Measurements from ENCODE around the gene TMA7B.

Gene TMA7B

DNA sequence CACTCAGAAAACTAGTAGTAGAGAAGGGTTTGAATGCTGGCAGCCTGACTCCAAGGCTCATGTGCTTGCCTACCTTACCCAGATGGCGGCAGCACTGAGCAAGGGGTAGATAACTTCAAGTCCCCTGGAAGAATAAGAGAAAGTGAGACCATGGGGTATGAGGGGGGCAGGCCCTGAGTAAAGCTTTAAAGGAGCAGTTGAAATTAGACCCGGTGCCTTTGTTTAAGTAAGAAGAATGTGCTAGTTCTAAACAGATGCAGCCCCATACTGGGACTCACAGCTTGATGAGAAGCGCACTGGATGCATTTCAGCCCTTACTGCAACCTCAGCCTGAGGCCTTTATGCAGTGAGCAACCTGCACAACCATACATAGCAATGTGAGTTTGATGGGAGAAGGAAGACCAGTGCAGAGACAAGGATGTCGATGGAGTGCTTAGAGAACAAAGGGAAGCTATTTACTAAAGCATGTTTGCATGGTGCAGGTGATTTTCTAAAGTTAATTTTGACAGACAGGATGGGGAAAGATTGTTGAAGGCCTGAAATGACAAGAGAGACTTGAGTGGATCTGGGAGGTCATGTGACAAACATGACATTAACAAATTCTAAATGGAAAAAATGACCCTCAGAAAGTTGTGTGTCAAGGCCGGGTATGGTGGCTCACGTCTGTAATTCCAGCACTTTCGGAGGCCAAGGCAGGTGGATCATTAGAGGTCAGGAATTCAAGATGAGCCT lies 27.1 kb upstream of the TMA7B start:
- in situ Hi-C loops (cut with MboI; ENCODE audit: low sequenced_read_pairs): no loop called here

DNA sequence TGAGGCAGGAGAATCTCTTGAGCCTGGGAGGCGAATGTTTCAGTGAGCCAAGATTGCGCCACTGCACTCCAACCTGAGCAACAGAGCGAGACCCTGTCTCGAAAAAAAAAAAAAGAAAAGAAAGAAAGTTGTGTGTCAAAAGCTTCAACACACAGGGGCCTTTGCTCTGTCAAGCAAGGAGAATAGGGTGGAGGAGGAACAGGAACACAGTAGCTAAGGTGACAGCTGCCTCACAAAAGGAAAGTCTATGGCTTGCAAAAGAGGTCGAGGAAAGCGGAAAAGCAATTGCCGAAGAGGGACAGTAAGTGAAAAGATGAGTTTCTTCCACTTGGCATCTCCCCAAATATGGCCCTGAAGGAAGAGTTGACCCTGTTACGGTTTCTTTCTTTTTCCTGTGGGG lies 26.5 kb upstream of the TMA7B start:
- in situ Hi-C loops (cut with MboI; ENCODE audit: low sequenced_read_pairs): no loop called here

DNA sequence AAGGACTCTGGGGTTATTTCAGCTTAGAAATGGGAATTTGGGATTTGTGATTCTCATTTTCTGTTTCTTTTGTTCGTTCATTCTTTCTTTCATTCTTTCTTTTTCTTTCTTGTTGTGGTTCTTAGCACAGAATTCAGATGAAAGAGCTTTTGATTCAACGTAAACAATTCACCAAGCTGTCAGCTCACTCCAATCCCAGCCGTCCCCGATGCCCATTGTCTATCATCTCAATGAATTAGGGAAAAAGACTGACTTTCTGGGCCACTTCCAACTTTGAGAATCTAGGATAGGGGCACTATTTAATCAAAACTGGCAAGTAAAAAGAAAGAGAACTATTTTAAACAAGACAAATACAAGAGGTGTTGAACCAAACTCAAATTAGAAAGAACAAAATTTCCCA lies 25.1 kb upstream of the TMA7B start:
- in situ Hi-C loops (cut with MboI; ENCODE audit: low sequenced_read_pairs): no loop called here

- in situ Hi-C loops (cut with MboI; ENCODE audit: low sequenced_read_pairs): no loop called here
These were observed 24.6 kb upstream of the TMA7B start for GRCh38 chr22:39935612-39936011.

- in situ Hi-C loops (cut with MboI; ENCODE audit: low sequenced_read_pairs): no loop called here
These were observed 23.6 kb upstream of the TMA7B start for GRCh38 chr22:39936523-39937145.

DNA sequence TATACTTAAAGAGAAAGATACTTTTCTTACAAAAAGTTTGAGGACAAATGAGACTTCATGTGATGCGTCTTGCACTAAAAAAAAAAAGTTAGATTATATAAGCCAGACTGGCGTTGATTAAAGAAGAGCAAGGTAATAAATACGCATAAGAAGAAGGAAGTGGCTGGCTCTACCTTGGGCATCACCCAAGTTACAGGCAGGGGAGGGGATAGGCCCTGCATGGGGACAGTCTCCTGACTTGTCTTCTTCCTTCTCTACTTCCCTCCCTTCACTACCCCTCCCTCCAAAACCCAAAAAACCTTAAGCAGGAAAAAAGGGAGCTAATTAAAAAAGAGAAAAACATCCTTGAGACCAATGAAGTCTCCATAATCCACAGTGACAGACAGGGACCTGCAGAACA lies 22.3 kb upstream of the TMA7B start:
- in situ Hi-C loops (cut with MboI; ENCODE audit: low sequenced_read_pairs): no loop called here

DNA sequence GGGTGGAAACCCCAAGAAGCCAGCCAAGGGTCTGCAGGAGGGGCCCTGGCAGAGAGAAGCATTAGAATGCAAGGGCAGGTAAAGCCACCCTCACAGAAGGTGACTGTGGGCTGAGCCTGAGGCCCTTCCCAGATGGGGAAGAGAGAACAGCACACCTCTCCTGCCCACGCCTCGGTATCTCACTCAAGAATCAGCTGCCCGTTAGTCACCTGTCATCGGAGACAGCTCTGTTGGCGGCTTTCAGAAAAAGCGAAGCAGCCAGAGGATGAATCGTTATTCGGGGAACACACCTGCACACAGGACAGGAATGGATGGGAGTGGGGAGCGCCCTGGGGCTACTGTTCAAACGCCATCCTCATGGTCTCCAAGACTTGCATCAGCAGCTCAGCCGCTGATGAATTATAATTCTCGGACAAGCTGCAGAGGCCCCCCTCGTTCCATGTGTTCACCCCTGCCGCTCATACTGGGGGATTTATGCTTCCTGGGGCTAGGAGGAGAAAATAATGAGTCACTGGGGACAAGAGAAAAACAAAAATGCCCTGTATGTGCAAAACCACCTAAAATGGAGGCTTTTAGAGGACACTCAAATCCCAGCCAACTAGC lies 21.6 kb upstream of the TMA7B start:
- in situ Hi-C loops (cut with MboI; ENCODE audit: low sequenced_read_pairs): no loop called here

GRCh38 chr22:39939830-39940229 lies 20.4 kb upstream of the TMA7B start:
- in situ Hi-C loops (cut with MboI; ENCODE audit: low sequenced_read_pairs): no loop called here

GRCh38 chr22:39940757-39941305 lies 19.4 kb upstream of the TMA7B start:
- in situ Hi-C loops (cut with MboI; ENCODE audit: low sequenced_read_pairs): no loop called here

GRCh38 chr22:39941601-39942000 lies 18.6 kb upstream of the TMA7B start:
- in situ Hi-C loops (cut with MboI; ENCODE audit: low sequenced_read_pairs): no loop called here

GRCh38 chr22:39942439-39943230 lies 17.6 kb upstream of the TMA7B start:
- in situ Hi-C loops (cut with MboI; ENCODE audit: low sequenced_read_pairs): no loop called here

DNA sequence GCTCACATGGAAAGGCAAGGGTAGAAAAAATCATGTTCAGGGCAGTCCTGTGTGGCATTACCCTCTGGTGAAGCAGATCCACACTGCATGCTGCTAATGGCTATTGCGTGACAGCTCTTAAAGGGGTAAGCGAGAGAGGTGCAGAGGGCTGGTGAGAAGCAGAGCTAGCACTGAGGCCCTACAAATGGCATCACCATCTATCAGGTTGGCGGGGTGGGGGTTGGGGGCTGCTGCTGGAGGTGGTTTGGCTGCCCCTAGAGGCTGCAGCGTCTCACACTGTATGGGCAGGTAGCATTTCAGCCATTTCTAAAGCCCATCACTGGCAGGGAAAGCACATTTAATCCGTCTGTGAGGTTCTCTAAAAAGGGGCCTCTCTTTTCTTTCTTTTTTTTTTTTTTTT lies 16.9 kb upstream of the TMA7B start:
- in situ Hi-C loops (cut with MboI; ENCODE audit: low sequenced_read_pairs): no loop called here

DNA sequence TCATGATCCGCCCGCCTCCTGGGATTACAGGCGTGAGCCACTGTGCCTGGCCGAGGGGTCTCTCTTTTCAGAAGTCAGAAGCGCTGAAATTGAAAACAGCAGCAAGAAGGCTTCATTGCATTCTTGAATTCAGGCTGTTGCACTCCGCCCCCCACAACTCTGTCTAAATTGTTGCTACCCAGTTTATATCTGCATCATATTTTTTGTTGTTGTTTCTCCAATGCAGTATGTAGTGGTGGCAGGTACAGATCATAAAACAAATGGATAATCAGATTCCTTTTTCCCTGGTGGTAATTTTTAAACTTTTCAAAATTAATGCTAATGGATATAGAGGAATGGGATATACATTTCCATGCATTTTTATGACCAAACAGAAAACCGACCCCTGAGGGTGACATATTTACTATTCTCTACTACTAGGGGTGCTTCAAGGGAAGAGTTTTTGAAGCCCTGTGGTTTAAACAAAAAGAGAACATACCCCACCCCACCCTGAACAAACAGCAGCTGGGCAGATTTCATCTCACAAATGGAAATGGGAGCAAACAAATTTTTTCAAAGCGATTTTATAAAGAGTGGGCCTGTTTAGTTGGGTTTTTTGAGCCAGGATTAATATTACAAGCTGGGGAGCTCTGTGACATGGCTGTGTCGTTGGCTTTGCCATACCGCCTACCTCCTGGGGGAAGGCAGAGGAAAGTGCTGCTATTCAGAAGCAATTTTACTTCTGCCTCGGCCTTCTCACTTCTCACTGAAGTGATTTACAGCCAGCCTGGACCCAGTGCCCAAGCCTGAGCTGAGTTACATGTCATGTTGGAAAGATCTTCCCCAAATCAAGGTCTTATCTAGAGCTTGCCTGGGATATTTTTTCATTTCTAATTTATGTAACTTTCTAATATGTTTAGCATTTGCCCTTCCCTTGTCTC lies 16.0 kb upstream of the TMA7B start:
- in situ Hi-C loops (cut with MboI; ENCODE audit: low sequenced_read_pairs): no loop called here

DNA sequence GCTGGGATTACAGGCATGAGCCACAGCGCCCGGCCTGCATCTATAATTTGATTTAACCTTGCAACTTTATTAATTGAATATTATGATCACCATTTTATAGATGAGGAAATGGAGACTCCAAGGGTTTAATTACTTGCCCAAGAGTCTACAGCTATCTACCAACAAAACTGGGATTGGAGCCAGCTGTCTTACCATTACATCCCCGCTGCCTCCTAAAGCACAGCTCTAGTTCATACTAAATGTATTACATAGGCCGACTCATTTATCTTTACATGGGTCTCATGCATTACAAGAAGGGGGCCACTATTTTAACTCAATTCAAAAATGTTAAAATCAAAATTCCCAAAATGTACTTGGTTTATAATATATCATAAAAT lies 14.1 kb upstream of the TMA7B start:
- in situ Hi-C loops (cut with MboI; ENCODE audit: low sequenced_read_pairs): no loop called here

DNA sequence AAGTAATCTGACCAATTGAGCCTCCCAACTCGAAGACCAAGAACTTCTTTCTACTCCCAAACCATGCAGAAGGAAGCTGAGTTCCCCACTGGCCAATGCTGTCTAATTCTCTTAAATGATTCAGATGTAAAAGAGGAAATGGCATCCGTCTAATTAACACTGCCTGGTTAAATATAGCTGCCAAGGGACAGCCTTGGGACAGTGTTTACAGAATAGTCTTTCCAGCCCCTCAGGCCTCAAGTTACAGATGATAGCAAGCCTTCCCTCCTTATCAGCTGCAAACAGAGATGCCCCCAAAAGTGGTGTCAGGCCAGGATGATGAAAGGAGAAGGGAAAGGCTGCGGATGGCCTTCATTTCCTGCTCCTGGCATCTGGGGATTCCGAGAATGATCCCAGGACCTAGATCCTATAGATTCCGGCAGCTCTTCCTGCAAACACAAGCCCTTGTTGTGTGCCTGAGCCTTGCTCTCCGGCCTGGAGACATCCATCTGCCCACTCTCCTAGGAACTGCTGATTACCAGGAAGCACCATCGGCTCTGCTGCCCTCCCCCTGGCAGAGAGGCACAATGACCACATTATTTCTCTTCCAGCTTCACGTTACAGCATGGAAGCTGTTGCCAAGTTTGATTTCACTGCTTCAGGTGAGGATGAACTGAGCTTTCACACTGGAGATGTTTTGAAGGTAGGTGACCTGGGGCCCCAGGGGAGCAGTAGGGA lies 13.5 kb upstream of the TMA7B start:
- in situ Hi-C loops (cut with MboI; ENCODE audit: low sequenced_read_pairs): no loop called here

GRCh38 chr22:39947220-39948216 lies 12.7 kb upstream of the TMA7B start:
- in situ Hi-C loops (cut with MboI; ENCODE audit: low sequenced_read_pairs): no loop called here

DNA sequence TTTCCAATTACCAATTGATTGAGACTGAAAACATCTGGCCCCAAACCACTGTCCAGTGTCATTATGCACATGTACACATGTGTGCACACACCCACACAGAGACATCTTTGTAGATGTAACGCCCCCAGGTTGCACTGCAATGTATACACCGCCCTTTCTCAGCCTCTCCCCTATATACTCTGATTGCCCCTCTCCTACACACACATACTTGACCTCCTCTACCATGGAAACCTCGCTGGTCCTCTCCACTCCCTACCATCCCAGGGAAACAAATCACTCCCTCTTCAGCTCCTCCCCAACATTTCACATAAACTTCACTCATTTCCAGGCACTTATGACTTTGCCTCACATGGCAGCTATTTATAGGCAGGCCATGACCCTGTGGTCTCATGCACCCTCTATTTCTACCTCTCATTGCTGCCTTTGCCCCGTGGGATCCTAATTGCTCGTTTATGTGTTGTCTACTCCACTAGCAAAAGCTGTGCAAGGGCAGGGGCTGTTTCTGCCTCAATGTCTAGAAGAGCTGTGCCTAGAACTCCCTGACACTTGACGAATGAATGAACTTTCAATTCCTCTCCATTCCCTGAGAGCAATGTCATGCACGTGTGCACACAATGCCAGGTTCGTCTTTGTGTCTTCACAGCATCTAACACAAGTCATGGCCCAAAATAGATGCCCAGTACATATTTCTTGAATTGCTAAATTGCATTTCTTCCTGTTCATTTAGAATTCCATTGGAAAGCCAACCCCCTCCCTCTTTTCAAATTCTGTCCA lies 10.0 kb upstream of the TMA7B start:
- in situ Hi-C loops (cut with MboI; ENCODE audit: low sequenced_read_pairs): no loop called here

All from HL-60/S4 (cell line).